Panc1 (cell line): Measurements from ENCODE around the gene MACROD1. TPM values are rescaled to one million over a fixed set of nuclear protein-coding genes. Genes with fewer than 3 reads are reported as not detected.
A peak's percentile ranks its signal among the peaks of the same experiment; 100 is the strongest.

Experiments
- ATAC-seq: fragments of 200-7000 bp; cut with Tn5 transposase; 2 replicates; pipeline ENCODE4 v1.9.1; 2020; ENCODE audit warnings: mild to moderate bottlenecking, moderate library complexity
- BruUV-seq: library from RNA; stranded (reverse); fragments of 400-500 nt; replicated peaks from 2 replicates; lab custom pipeline; 2021; lab: Mats Ljungman, UMichigan
- CTCF ChIA-PET: fragments of 300-600 bp; sonication (Branson Sonifier 250); formaldehyde crosslinking; loops from one replicate; lab custom pipeline; 2022; ENCODE audit warnings: antibody characterized with exemption; lab: Charles Lee
- POLR2A ChIA-PET: fragments of 300-600 bp; sonication (Branson Sonifier 250); formaldehyde crosslinking; loops from one replicate; lab custom pipeline; 2022; ENCODE audit warnings: antibody characterized with exemption; lab: Charles Lee
- DNase-seq: peaks from one replicate; pipeline ENCODE4 v3.0.0-alpha.2; 2010; ENCODE audit warnings: low read depth, low spot score
- H3K27ac ChIP-seq: 2 replicates; pipeline ENCODE4 v1.5.1; 2011; ENCODE audit warnings: mild to moderate bottlenecking, low read length, inconsistent platforms
- H3K27me3 ChIP-seq: fragments of 200-500 bp; sonication (Bioruptor generic); 2 replicates; pipeline ENCODE4 v1.6.0; 2014; ENCODE audit warnings: low read length, inconsistent platforms; ENCODE audit not compliant: control insufficient read depth, insufficient read depth
- H3K36me3 ChIP-seq: fragments of 200-500 bp; sonication (Bioruptor generic); 2 replicates; pipeline ENCODE4 v1.5.1; 2014; ENCODE audit warnings: inconsistent platforms, mild to moderate bottlenecking, low read length, moderate library complexity; ENCODE audit not compliant: control insufficient read depth, insufficient read depth
- H3K4me1 ChIP-seq: 2 replicates; pipeline ENCODE4 v1.5.1; 2011; ENCODE audit warnings: inconsistent platforms, mild to moderate bottlenecking, low read length, moderate library complexity; ENCODE audit not compliant: control insufficient read depth, insufficient read depth
- H3K4me3 ChIP-seq, 2 experiments: 2 replicates each; pipeline ENCODE4 v1.5.1; 2011 to 2012; ENCODE audit warnings: low read depth in 2 of 2, low read length in 2 of 2, mild to moderate bottlenecking in 2 of 2, inconsistent platforms in 1 of 2, moderate library complexity in 1 of 2
- H3K9me3 ChIP-seq: fragments of 200-500 bp; sonication (Bioruptor generic); 2 replicates; pipeline ENCODE4 v1.5.1; 2014; ENCODE audit warnings: low read depth, mild to moderate bottlenecking, inconsistent platforms, low read length, moderate library complexity; ENCODE audit not compliant: control insufficient read depth, insufficient read depth
- POLR2AphosphoS5 ChIP-seq: IDR thresholded peaks from 2 replicates; pipeline ENCODE4 v1.6.1; 2012; ENCODE audit warnings: mild to moderate bottlenecking, low read depth, low read length, moderate library complexity
- SIN3A ChIP-seq: IDR thresholded peaks from 2 replicates; pipeline ENCODE4 v1.6.1; 2012; ENCODE audit warnings: low read depth, mild to moderate bottlenecking, low read length, moderate library complexity, borderline replicate concordance; ENCODE audit not compliant: insufficient read depth
- TCF7L2 ChIP-seq: IDR thresholded peaks from 2 replicates; pipeline ENCODE4 v1.6.1; 2011; ENCODE audit warnings: mild to moderate bottlenecking, low read depth, low read length, inconsistent platforms
- in situ Hi-C: cut with HindIII; loops from 2 replicates; pipeline ENCODE4 v1.10.0; 2016; ENCODE audit warnings: low sequenced_read_pairs, low pct_unique_long_range_greater_than_20kb
- intact Hi-C: fragments of 100-400 bp; cut with micrococcal nuclease; formaldehyde crosslinking; loops from one replicate; pipeline ENCODE4 v1.10.0; 2022; ENCODE audit not compliant: unreplicated experiment
- total RNA-seq: library from RNA; stranded (reverse); gene quantifications from one replicate; pipeline ENCODE4 v1.2.1, GENCODE V29; 2021; ENCODE audit not compliant: unreplicated experiment
- TF ChIP-seq, protein P1 (sequence below): fragments of 450-650 bp; IDR thresholded peaks from 2 replicates; pipeline ENCODE4 v1.5.1; 2017; ENCODE audit warnings: mild to moderate bottlenecking
- TF ChIP-seq, protein P2 (sequence below), 2 experiments: IDR thresholded peaks; 2 replicates each; pipeline ENCODE4 v1.6.1; 2011 to 2012; ENCODE audit warnings: low read depth in 2 of 2, control low read depth in 1 of 2, low read length in 1 of 2, mild to moderate bottlenecking in 1 of 2, moderate library complexity in 1 of 2; ENCODE audit not compliant: insufficient read depth in 1 of 2

Gene MACROD1
- total RNA-seq, 1 experiment from 2014 or later = 16.8 TPM

DNA sequence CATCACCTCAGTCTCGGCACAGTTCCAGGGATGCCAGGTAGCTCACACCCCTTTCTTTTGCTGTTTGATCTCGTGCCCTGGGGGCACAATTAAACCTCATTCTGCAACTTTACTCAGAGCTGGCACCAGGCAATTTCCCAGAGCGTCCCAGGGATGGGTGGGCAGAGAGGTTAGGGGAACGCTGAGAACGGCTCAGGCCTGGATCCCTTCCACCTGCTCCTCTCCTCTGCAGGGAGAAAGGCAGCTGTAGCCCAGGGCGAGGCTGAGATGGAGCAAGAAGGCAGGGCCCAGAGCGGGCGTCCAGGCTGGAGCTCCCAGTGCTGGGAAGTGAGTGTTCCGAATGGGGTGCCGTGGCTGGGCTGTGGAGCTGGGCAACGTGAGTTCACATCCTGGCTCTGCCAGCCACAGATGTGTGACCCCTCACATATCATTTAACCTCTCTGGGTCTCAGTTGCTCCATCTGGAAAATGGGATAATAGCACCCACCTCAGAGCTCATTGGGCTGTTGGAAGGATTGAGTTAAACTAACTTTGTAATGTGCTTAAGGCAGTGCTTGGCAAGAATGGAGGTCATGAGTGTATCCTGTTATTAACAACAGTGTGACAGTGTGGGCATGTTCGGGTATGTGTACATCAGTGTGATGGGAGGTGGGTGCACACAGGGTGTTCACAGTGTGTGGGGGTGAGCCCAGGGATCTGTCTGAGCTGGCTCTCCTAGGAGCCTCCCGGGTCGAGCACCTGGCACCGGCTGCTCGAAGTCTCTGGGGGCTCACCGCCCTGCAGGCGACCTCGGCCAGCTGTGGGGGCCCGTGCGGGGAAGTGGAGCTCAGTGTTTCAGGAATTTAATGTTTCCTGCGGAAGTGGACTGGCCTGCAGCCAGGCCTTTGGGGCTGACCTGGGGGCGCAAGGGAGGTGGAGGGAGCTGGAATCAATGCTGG, 164.2 kb downstream of the MACROD1 start:
- in situ Hi-C loops = loop anchor here (10.0 kb wide), 1 partner anchor 73 kb away; no protein-coding TSS in a partner anchor
- intact Hi-C loops = no loop called here
- CTCF ChIA-PET = interaction anchor here (1.5 kb wide), 1 partner anchor 148 kb away, joined by 5 read pairs; no protein-coding TSS in a partner anchor

DNA sequence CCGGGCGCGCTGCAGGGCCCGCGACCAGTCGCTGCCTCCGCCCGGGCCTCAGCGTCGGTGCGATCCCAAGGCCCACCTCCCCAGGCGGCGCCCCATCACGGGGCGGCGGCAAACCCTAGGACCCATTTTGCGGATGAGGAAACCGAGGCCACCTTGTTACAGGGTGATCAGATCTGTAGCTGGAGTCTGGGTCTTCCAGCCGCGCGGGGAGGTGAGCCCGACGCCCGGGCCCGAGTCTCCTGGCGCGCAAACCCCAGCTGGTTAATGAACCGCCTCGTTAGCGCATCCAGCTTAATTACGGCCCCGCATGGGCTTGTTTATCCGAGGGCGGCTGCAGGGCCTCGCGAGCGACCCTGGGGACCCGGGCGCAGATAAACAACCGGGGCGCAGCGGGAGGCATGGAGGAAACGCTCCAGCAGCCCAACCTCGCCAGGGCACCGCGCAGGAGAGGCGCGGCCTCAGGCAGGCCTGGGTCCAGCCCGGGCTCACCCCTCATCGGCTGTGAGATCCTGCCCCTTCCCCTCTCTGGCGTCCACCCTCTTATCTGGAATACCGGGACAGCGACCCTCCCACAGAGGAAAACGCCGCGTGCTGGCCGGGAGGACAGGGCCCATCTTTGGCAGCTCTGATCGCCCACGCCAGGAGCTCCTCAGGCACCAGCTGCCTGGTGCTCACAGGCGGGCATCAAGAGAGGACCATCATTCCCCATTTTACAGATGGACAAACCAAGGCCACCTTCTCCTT, 165.0 kb downstream of the MACROD1 start:
- no peaks in the 10 kb centered on the region for H3K27me3 ChIP-seq
- no peaks in the 10 kb centered on the region for H3K36me3 ChIP-seq
- no peak overlapping the region for H3K4me3 ChIP-seq
- CTCF ChIA-PET = no interaction called here
- no peaks in the 10 kb centered on the region for H3K9me3 ChIP-seq
- H3K4me1 ChIP-seq = peaks cover 55% of the 10 kb centered on the region
- intact Hi-C loops (no loop called here), in situ Hi-C loops (loop anchor here (10.0 kb wide), 1 partner anchor 74 kb away; no protein-coding TSS in a partner anchor)
- no peak overlapping the region for H3K27ac ChIP-seq
- no peak for ATAC-seq
- no TSS peak for BruUV-seq
- TF ChIP-seq, protein P1, sequence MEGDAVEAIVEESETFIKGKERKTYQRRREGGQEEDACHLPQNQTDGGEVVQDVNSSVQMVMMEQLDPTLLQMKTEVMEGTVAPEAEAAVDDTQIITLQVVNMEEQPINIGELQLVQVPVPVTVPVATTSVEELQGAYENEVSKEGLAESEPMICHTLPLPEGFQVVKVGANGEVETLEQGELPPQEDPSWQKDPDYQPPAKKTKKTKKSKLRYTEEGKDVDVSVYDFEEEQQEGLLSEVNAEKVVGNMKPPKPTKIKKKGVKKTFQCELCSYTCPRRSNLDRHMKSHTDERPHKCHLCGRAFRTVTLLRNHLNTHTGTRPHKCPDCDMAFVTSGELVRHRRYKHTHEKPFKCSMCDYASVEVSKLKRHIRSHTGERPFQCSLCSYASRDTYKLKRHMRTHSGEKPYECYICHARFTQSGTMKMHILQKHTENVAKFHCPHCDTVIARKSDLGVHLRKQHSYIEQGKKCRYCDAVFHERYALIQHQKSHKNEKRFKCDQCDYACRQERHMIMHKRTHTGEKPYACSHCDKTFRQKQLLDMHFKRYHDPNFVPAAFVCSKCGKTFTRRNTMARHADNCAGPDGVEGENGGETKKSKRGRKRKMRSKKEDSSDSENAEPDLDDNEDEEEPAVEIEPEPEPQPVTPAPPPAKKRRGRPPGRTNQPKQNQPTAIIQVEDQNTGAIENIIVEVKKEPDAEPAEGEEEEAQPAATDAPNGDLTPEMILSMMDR = peak; percentile 32; the same call in 1 of the 2 replicates
- TF ChIP-seq POLR2AphosphoS5 (no peak), TCF7L2 (no peak), SIN3A (no peak)
- TF ChIP-seq, protein P2, sequence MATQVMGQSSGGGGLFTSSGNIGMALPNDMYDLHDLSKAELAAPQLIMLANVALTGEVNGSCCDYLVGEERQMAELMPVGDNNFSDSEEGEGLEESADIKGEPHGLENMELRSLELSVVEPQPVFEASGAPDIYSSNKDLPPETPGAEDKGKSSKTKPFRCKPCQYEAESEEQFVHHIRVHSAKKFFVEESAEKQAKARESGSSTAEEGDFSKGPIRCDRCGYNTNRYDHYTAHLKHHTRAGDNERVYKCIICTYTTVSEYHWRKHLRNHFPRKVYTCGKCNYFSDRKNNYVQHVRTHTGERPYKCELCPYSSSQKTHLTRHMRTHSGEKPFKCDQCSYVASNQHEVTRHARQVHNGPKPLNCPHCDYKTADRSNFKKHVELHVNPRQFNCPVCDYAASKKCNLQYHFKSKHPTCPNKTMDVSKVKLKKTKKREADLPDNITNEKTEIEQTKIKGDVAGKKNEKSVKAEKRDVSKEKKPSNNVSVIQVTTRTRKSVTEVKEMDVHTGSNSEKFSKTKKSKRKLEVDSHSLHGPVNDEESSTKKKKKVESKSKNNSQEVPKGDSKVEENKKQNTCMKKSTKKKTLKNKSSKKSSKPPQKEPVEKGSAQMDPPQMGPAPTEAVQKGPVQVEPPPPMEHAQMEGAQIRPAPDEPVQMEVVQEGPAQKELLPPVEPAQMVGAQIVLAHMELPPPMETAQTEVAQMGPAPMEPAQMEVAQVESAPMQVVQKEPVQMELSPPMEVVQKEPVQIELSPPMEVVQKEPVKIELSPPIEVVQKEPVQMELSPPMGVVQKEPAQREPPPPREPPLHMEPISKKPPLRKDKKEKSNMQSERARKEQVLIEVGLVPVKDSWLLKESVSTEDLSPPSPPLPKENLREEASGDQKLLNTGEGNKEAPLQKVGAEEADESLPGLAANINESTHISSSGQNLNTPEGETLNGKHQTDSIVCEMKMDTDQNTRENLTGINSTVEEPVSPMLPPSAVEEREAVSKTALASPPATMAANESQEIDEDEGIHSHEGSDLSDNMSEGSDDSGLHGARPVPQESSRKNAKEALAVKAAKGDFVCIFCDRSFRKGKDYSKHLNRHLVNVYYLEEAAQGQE (IDR thresholded peaks at IDR 0.05; ENCODE audit: insufficient read depth in 1 of 2, low read depth in 2 of 2, low read length in 1 of 2) = no peak
- no peak for DNase-seq
- POLR2A ChIA-PET = no interaction called here

More for the DNA sequence above, 164.2 kb downstream of the MACROD1 start:
- TF ChIP-seq, protein P1 = no peak
- peak; percentile 41; the same call in 1 of the 2 replicates for TF ChIP-seq TCF7L2
- H3K27ac ChIP-seq = peak overlapping the region; percentile 61
- no peaks in the 10 kb centered on the region for H3K9me3 ChIP-seq
- no peaks in the 10 kb centered on the region for H3K27me3 ChIP-seq
- H3K36me3 ChIP-seq = no peaks in the 10 kb centered on the region
- BruUV-seq = no TSS peak
- H3K4me3 ChIP-seq = no peak overlapping the region
- H3K4me1 ChIP-seq = peaks cover 63% of the 10 kb centered on the region
- POLR2A ChIA-PET = interaction anchor here (0.5 to 0.6 kb wide), 3 partner anchors 22 to 1899 kb away, joined by 3 to 4 read pairs (median 3); no protein-coding TSS in a partner anchor
- ATAC-seq (peak; percentile 6; the same call in 1 of the 2 replicates), DNase-seq (no peak)
